K562 (cell line): ENCODE results near the gene MEI4. TPM values are rescaled to one million over a fixed set of nuclear protein-coding genes. Genes with fewer than 3 reads are reported as not detected.

ENCODE experiments used
- ATAC-seq: fragments of 200-7000 bp; cut with Tn5 transposase; 3 replicates; pipeline ENCODE4 v1.9.1; 2020; ENCODE audit warnings: moderate library complexity
- BruUV-seq: library from RNA; stranded (reverse); fragments of 400-500 nt; replicated peaks from 2 replicates; lab custom pipeline; 2021; lab: Mats Ljungman, UMichigan
- CTCF ChIA-PET: fragments of 300-600 bp; formaldehyde crosslinking; extraction: SDS; loops from one replicate; lab custom pipeline; 2021; ENCODE audit warnings: low intra/inter-chr PET ratio; lab: Yijun Ruan, JAX
- POLR2A ChIA-PET: fragments of 300-600, 350-650 bp; sonication (Branson Sonifier 250); formaldehyde crosslinking; extraction: SDS; loops from one replicate; lab custom pipeline; 2021; ENCODE audit warnings: antibody characterized with exemption, inconsistent platforms; lab: Yijun Ruan, JAX
- DNase-seq, 4 experiments: peaks; one replicate each; pipeline versions ENCODE4 v3.0.0 to v3.0.0-alpha.2; 2011 to 2018; ENCODE audit warnings: low spot score in 3 of 4, mixed read lengths in 3 of 4; ENCODE audit errors: extremely low read depth in 1 of 4
- FAIRE-seq: peaks from 2 replicates; lab custom pipeline; 2011; peaks lifted over from hg19 to GRCh38; lab: Jason Lieb, UNC
- H2AFZ ChIP-seq: 2 replicates; pipeline ENCODE4 v1.6.0; 2011; ENCODE audit warnings: low read depth, low read length, control low read depth, inconsistent platforms
- H3K27ac ChIP-seq: fragments of 200-600 bp; 3 replicates; pipeline ENCODE4 v1.8.0; 2011; ENCODE audit warnings: low read depth, mild to moderate bottlenecking, control low read depth, inconsistent platforms, low read length, moderate library complexity, mixed read lengths; ENCODE audit errors: extremely low read depth
- H3K27me3 ChIP-seq, 2 experiments: fragments of 300-600 bp in 1 of 2; 2 replicates in 1 of 2; 3 replicates in 1 of 2; pipeline versions ENCODE4 v1.6.0 to v1.8.0; 2011; ENCODE audit warnings: inconsistent platforms in 2 of 2, low read length in 2 of 2, mild to moderate bottlenecking in 1 of 2, mixed read lengths in 1 of 2, moderate library complexity in 1 of 2; ENCODE audit not compliant: control insufficient read depth in 2 of 2, insufficient read depth in 2 of 2
- H3K36me3 ChIP-seq: fragments of 300-600 bp; 3 replicates; pipeline ENCODE4 v1.8.0; 2011; ENCODE audit warnings: mild to moderate bottlenecking, low read length, inconsistent platforms; ENCODE audit not compliant: control insufficient read depth, insufficient read depth
- H3K4me1 ChIP-seq, 2 experiments: fragments of 200-600 bp in 1 of 2; replicated peaks in 1 of 2; 2 replicates in 1 of 2; 3 replicates in 1 of 2; pipeline versions ENCODE4 v1.5.1 to v1.8.0; 2011; ENCODE audit warnings: inconsistent platforms in 2 of 2, low read length in 2 of 2, mild to moderate bottlenecking in 1 of 2, mixed read lengths in 1 of 2, moderate library complexity in 1 of 2; ENCODE audit not compliant: control insufficient read depth in 2 of 2, insufficient read depth in 2 of 2
- H3K4me2 ChIP-seq: 2 replicates; pipeline ENCODE4 v1.6.1; 2011; ENCODE audit warnings: low read length, control low read depth, inconsistent platforms, mixed read lengths; ENCODE audit not compliant: insufficient read depth
- H3K4me3 ChIP-seq: fragments of 200-600 bp; sonication (generic), shearing (Covaris generic); 2 replicates; pipeline ENCODE4 v1.5.1; 2016; ENCODE audit warnings: control low read depth, inconsistent platforms
- H3K79me2 ChIP-seq: fragments of 200-600 bp; 3 replicates; pipeline ENCODE4 v1.8.0; 2011; ENCODE audit warnings: low read length, inconsistent platforms; ENCODE audit not compliant: control insufficient read depth, insufficient read depth
- H3K9ac ChIP-seq, 2 experiments: 2 replicates each; pipeline versions ENCODE4 v1.6.0 to v1.6.1; 2011; ENCODE audit warnings: low read depth in 2 of 2, low read length in 2 of 2, control low read depth in 1 of 2, inconsistent platforms in 1 of 2, mild to moderate bottlenecking in 1 of 2, mixed read lengths in 1 of 2; ENCODE audit not compliant: insufficient read depth in 1 of 2
- H3K9me1 ChIP-seq: one replicate; pipeline ENCODE4 v1.6.0; 2011; ENCODE audit warnings: inconsistent platforms, mild to moderate bottlenecking, low read length, moderate library complexity; ENCODE audit not compliant: control insufficient read depth, insufficient read depth
- H3K9me3 ChIP-seq: replicated peaks from 2 replicates; pipeline ENCODE4 v1.5.1; 2011; ENCODE audit warnings: low read depth, low read length, inconsistent platforms; ENCODE audit not compliant: control insufficient read depth, insufficient read depth
- H4K20me1 ChIP-seq: replicated peaks from 2 replicates; pipeline ENCODE4 v1.6.1; 2011; ENCODE audit warnings: low read length, inconsistent platforms, mixed read lengths; ENCODE audit not compliant: control insufficient read depth, insufficient read depth
- FOSL1 ChIP-seq: fragments of 200-800 bp; sonication (Bioruptor generic); conservative IDR thresholded peaks from 2 replicates; pipeline ENCODE4 v1.6.1; 2016; ENCODE audit warnings: missing genetic modification characterization, missing compliant biosample characterization
- FOXJ3 ChIP-seq: sonication (generic); formaldehyde crosslinking; IDR thresholded peaks from 2 replicates; pipeline ENCODE4 v1.4.0; 2020; ENCODE audit warnings: mild to moderate bottlenecking, missing genetic modification reagents
- MLX ChIP-seq, 2 experiments: fragments of 450-650 bp in 1 of 2; sonication (generic) in 1 of 2; formaldehyde crosslinking; conservative IDR thresholded peaks; 2 replicates each; pipeline versions ENCODE4 v1.4.0 to v1.8.1; 2020 to 2022; ENCODE audit warnings: mild to moderate bottlenecking in 1 of 2, missing genetic modification reagents in 1 of 2
- NFYB ChIP-seq: IDR thresholded peaks from 2 replicates; pipeline ENCODE4 v1.6.1; 2011; ENCODE audit warnings: mild to moderate bottlenecking, moderate library complexity; ENCODE audit not compliant: insufficient read length; ENCODE audit errors: extremely low read depth
- NR1H2 ChIP-seq: sonication (generic); formaldehyde crosslinking; IDR thresholded peaks from 2 replicates; pipeline ENCODE4 v1.4.0; 2020; ENCODE audit warnings: mild to moderate bottlenecking, missing genetic modification reagents
- NR3C1 ChIP-seq: sonication (generic); formaldehyde crosslinking; IDR thresholded peaks from 2 replicates; pipeline ENCODE4 v1.8.1; 2022; ENCODE audit warnings: missing genetic modification reagents
- PTTG1 ChIP-seq: fragments of 450-650 bp; IDR thresholded peaks from 2 replicates; pipeline ENCODE4 v1.6.1; 2016; ENCODE audit warnings: low read depth, mild to moderate bottlenecking, missing genetic modification characterization, missing compliant biosample characterization
- RAD21 ChIP-seq, 2 experiments: fragments of 250-450 bp in 1 of 2; fragments of 450-650 bp in 1 of 2; sonication (Bioruptor Pico) in 1 of 2; formaldehyde crosslinking in 1 of 2; IDR thresholded peaks in 1 of 2; conservative IDR thresholded peaks in 1 of 2; 2 replicates each; pipeline versions ENCODE4 v1.4.0 to v1.8.0; 2020 to 2022; ENCODE audit warnings: mild to moderate bottlenecking in 2 of 2, moderate library complexity in 1 of 2
- STAT5A ChIP-seq: IDR thresholded peaks from 2 replicates; pipeline ENCODE4 v1.6.1; 2012; ENCODE audit warnings: low read length, inconsistent platforms, borderline replicate concordance
- ZNF780A ChIP-seq: fragments of 250-450 bp; sonication (Bioruptor Pico); IDR thresholded peaks from 2 replicates; pipeline ENCODE4 v1.5.0; 2021; ENCODE audit warnings: mild to moderate bottlenecking
- WGBS: fragments of 100-300 bp; shearing (Covaris generic); methylation state at CpG from one replicate; pipeline ENCODE4 v1.1.6; 2016; ENCODE audit warnings: low coverage, mixed read lengths; ENCODE audit not compliant: insufficient coverage; ENCODE audit errors: missing lambda C conversion rate; 5-methylcytosine and 5-hydroxymethylcytosine counted together
- in situ Hi-C: fragments of 300-500 bp; cut with MboI; formaldehyde crosslinking; loops from 4 replicates; pipeline ENCODE4 v1.15.0; 2018; ENCODE audit warnings: inconsistent platforms, mixed read lengths
- intact Hi-C: fragments of 100-400 bp; cut with micrococcal nuclease; formaldehyde crosslinking; loops from 2 replicates; pipeline ENCODE4 v1.14.2; 2022
- polyA plus RNA-seq, 8 experiments: library from polyadenylated mRNA; depleted of rRNA in 4 of 8; stranded (reverse) in 5 of 8; unstranded in 3 of 8; fragments of >200 nt; fragmentation: Nextera tagmentation in 2 of 8; fragmentation: Illumina TruSeq in 1 of 8; extraction: Ambion mirVana in 2 of 8; extraction: Trizol in 1 of 8; gene quantifications; 2 replicates each; pipeline versions ENCODE4 v1.2.1 to v1.2.3, GENCODE V29; 2011 to 2014; ENCODE audit warnings: inconsistent platforms in 1 of 8, missing spikeins in 1 of 8
- total RNA-seq, 7 experiments: library from RNA; depleted of rRNA in 6 of 7; stranded (reverse); fragments of >200 nt in 6 of 7; fragmentation: Illumina TruSeq in 2 of 7; extraction: Trizol in 2 of 7; gene quantifications; 2 replicates each; pipeline versions ENCODE4 v1.2.1 to v1.2.3, GENCODE V29; 2011 to 2021; ENCODE audit warnings: low replicate concordance in 1 of 7
- TF ChIP-seq, protein P1 (sequence below): fragments of 250-450 bp; sonication (Bioruptor Pico); IDR thresholded peaks from 2 replicates; pipeline ENCODE4 v1.5.0; 2020; ENCODE audit warnings: mild to moderate bottlenecking, borderline replicate concordance
- TF ChIP-seq, protein P2 (sequence below): fragments of 250-450 bp; sonication (Bioruptor Pico); IDR thresholded peaks from 2 replicates; pipeline ENCODE4 v1.4.0; 2020
- TF ChIP-seq, protein P3 (sequence below): fragments of 450-650 bp; formaldehyde crosslinking; IDR thresholded peaks from 2 replicates; pipeline ENCODE4 v1.4.0; 2020; ENCODE audit warnings: mild to moderate bottlenecking, mixed read lengths
- TF ChIP-seq, protein P4 (sequence below): fragments of 250-450 bp; sonication (Bioruptor Pico); IDR thresholded peaks from 2 replicates; pipeline ENCODE4 v1.5.0; 2021

Gene MEI4
- total and polyA plus RNA-seq, 9 of the 15 experiments (the other 6 are each of a cell fraction or from before 2014, with no cell fraction given): not detected

- Histone ChIP-seq H3K79me2 (no peaks in the 10 kb centered on the region), H3K36me3 (no peaks in the 10 kb centered on the region), H3K27ac (no peak overlapping the region), H3K27me3 (no peaks in the 10 kb centered on the region), H2AFZ (no peak overlapping the region), H3K9me3 (no peaks in the 10 kb centered on the region), H4K20me1 (no peaks in the 10 kb centered on the region), H3K9me1 (no peaks in the 10 kb centered on the region), H3K4me1 (no peaks in the 10 kb centered on the region), H3K4me2 (no peak overlapping the region), H3K9ac (no peak overlapping the region), H3K4me3 (no peak overlapping the region)
- ATAC-seq: no peak
- no TSS peak for BruUV-seq
- intact Hi-C loops (no loop called here), in situ Hi-C loops (no loop called here)
- WGBS: 0% methylated on average over 1 of the region's 1 CpG
- no peak for FAIRE-seq
- CTCF ChIA-PET: no interaction called here
- DNase-seq: no peak
- POLR2A ChIA-PET: interaction anchor here (0.6 kb wide), 1 partner anchor 992 kb away, joined by 3 read pairs; no protein-coding TSS in a partner anchor
- TF ChIP-seq, protein P1, sequence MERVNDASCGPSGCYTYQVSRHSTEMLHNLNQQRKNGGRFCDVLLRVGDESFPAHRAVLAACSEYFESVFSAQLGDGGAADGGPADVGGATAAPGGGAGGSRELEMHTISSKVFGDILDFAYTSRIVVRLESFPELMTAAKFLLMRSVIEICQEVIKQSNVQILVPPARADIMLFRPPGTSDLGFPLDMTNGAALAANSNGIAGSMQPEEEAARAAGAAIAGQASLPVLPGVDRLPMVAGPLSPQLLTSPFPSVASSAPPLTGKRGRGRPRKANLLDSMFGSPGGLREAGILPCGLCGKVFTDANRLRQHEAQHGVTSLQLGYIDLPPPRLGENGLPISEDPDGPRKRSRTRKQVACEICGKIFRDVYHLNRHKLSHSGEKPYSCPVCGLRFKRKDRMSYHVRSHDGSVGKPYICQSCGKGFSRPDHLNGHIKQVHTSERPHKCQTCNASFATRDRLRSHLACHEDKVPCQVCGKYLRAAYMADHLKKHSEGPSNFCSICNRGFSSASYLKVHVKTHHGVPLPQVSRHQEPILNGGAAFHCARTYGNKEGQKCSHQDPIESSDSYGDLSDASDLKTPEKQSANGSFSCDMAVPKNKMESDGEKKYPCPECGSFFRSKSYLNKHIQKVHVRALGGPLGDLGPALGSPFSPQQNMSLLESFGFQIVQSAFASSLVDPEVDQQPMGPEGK (CRISPR knock-in tag): no peak
- TF ChIP-seq RAD21 (CRISPR knock-in tag; conservative IDR thresholded peaks at IDR 0.05 in 1 of 2, IDR thresholded peaks at IDR 0.05 in 1 of 2) (peak in 1 of 2 experiments; percentile 14; a peak in 1 of 4 replicates), PTTG1 (tag) (no peak), STAT5A (no peak), NR1H2 (no peak), NFYB (no peak), NR3C1 (CRISPR knock-in tag) (no peak), FOXJ3 (no peak), ZNF780A (CRISPR knock-in tag) (no peak), MLX (CRISPR knock-in tag; conservative IDR thresholded peaks at IDR 0.05) (no peak), FOSL1 (tag) (no peak)
- TF ChIP-seq, protein P2, sequence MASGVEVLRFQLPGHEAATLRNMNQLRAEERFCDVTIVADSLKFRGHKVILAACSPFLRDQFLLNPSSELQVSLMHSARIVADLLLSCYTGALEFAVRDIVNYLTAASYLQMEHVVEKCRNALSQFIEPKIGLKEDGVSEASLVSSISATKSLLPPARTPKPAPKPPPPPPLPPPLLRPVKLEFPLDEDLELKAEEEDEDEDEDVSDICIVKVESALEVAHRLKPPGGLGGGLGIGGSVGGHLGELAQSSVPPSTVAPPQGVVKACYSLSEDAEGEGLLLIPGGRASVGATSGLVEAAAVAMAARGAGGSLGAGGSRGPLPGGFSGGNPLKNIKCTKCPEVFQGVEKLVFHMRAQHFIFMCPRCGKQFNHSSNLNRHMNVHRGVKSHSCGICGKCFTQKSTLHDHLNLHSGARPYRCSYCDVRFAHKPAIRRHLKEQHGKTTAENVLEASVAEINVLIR: no peak
- TF ChIP-seq, protein P3, sequence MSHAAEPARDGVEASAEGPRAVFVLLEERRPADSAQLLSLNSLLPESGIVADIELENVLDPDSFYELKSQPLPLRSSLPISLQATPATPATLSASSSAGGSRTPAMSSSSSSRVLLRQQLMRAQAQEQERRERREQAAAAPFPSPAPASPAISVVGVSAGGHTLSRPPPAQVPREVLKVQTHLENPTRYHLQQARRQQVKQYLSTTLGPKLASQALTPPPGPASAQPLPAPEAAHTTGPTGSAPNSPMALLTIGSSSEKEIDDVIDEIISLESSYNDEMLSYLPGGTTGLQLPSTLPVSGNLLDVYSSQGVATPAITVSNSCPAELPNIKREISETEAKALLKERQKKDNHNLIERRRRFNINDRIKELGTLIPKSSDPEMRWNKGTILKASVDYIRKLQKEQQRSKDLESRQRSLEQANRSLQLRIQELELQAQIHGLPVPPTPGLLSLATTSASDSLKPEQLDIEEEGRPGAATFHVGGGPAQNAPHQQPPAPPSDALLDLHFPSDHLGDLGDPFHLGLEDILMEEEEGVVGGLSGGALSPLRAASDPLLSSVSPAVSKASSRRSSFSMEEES (CRISPR knock-in tag): no peak
- TF ChIP-seq, protein P4, sequence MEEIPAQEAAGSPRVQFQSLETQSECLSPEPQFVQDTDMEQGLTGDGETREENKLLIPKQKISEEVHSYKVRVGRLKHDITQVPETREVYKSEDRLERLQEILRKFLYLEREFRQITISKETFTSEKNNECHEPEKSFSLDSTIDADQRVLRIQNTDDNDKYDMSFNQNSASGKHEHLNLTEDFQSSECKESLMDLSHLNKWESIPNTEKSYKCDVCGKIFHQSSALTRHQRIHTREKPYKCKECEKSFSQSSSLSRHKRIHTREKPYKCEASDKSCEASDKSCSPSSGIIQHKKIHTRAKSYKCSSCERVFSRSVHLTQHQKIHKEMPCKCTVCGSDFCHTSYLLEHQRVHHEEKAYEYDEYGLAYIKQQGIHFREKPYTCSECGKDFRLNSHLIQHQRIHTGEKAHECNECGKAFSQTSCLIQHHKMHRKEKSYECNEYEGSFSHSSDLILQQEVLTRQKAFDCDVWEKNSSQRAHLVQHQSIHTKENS (CRISPR knock-in tag): no peak
These were observed 32.5 kb upstream of the MEI4 start for GRCh38 chr6:77620278-77620882.
